B cell (primary cell): ENCODE results near the gene PRSS33. TPM values are rescaled to one million over a fixed set of nuclear protein-coding genes. Genes with fewer than 3 reads are reported as not detected.

Experiments
- ATAC-seq: fragments of 200-7000 bp; cut with Tn5 transposase; one replicate; pipeline ENCODE4 v1.10.0; 2021; ENCODE audit warnings: low read depth, mild to moderate bottlenecking, moderate number of reproducible peaks, moderate library complexity
- CTCF ChIA-PET: fragments of 350-600 bp; sonication (Branson Sonifier 250); formaldehyde crosslinking; loops from one replicate; lab custom pipeline; 2021; ENCODE audit warnings: antibody characterized with exemption, inconsistent platforms; lab: Charles Lee
- POLR2A ChIA-PET: fragments of 350-600 bp; sonication (Branson Sonifier 250); formaldehyde crosslinking; loops from one replicate; lab custom pipeline; 2021; ENCODE audit warnings: antibody characterized with exemption; lab: Charles Lee
- DNase-seq: peaks from one replicate; pipeline ENCODE4 v3.0.0; 2013
- H2AFZ ChIP-seq: 2 replicates; pipeline ENCODE4 v1.6.1; 2012; ENCODE audit warnings: mild to moderate bottlenecking, low read depth, low read length; ENCODE audit not compliant: insufficient read depth, poor library complexity, severe bottlenecking
- H3K27ac ChIP-seq, 2 donors: 1 replicate in 1 of 2; 2 replicates in 1 of 2; pipeline ENCODE4 v1.5.1; 2012 to 2013; ENCODE audit warnings: low read length in 2 of 2, mild to moderate bottlenecking in 2 of 2, moderate library complexity in 1 of 2
- H3K27me3 ChIP-seq, 4 experiments: fragments of 200-600 bp in 1 of 4; sonication (generic) in 1 of 4; replicated peaks in 1 of 4; 1 replicate in 2 of 4; 2 replicates in 2 of 4; pipeline versions ENCODE4 v1.6.1 to v1.7.0; 2013 to 2016; ENCODE audit warnings: low read length in 3 of 4, mild to moderate bottlenecking in 2 of 4, mixed read lengths in 1 of 4, moderate library complexity in 1 of 4; ENCODE audit not compliant: insufficient read depth in 4 of 4, control insufficient read depth in 3 of 4; ENCODE audit errors: control extremely low read depth in 1 of 4
- H3K36me3 ChIP-seq, 2 experiments: replicated peaks in 1 of 2; 1 replicate in 1 of 2; 2 replicates in 1 of 2; pipeline versions ENCODE4 v1.6.1 to v1.7.1; 2013; ENCODE audit warnings: low read length in 1 of 2; ENCODE audit not compliant: insufficient read depth in 2 of 2, control insufficient read depth in 1 of 2; ENCODE audit errors: control extremely low read depth in 1 of 2, extremely low read depth in 1 of 2
- H3K4me1 ChIP-seq, 2 donors: fragments of 200-600 bp in 1 of 2; sonication (generic) in 1 of 2; 1 replicate in 1 of 2; 2 replicates in 1 of 2; pipeline versions ENCODE4 v1.5.1 to v1.6.1; 2013 to 2017; ENCODE audit warnings: low read length in 2 of 2; ENCODE audit not compliant: control insufficient read depth in 2 of 2, insufficient read depth in 2 of 2
- H3K4me2 ChIP-seq: replicated peaks from 2 replicates; pipeline ENCODE3; 2012; ENCODE audit warnings: mild to moderate bottlenecking, low read depth, low read length; ENCODE audit not compliant: poor library complexity, severe bottlenecking
- H3K4me3 ChIP-seq, 5 experiments: fragments of 200-600 bp in 1 of 5; sonication (generic) in 1 of 5; 1 replicate in 3 of 5; 2 replicates in 2 of 5; pipeline versions ENCODE4 v1.5.1 to v1.7.0; 2011 to 2016; ENCODE audit warnings: low read length in 4 of 5, mild to moderate bottlenecking in 4 of 5, low read depth in 2 of 5, control low read depth in 1 of 5, moderate library complexity in 1 of 5; ENCODE audit not compliant: insufficient read depth in 1 of 5; ENCODE audit errors: control extremely low read depth in 1 of 5, extremely low read depth in 1 of 5
- H3K79me2 ChIP-seq: fragments of 200-600 bp; sonication (generic); one replicate; pipeline ENCODE4 v1.6.0; 2016; ENCODE audit warnings: low read length; ENCODE audit not compliant: control insufficient read depth, insufficient read depth
- H3K9ac ChIP-seq: fragments of 200-600 bp; sonication (generic); 2 replicates; pipeline ENCODE4 v1.6.1; 2017; ENCODE audit warnings: mild to moderate bottlenecking, low read length, moderate library complexity
- H3K9me3 ChIP-seq, 3 donors: one replicate each; pipeline versions ENCODE4 v1.6.1 to v1.7.1; 2013; ENCODE audit warnings: low read length in 2 of 3; ENCODE audit not compliant: control insufficient read depth in 2 of 3, insufficient read depth in 1 of 3; ENCODE audit errors: control extremely low read depth in 1 of 3
- H4K20me1 ChIP-seq: 2 replicates; pipeline ENCODE4 v1.6.0; 2012; ENCODE audit warnings: mild to moderate bottlenecking, low read length; ENCODE audit not compliant: insufficient read depth, control insufficient read depth, poor library complexity, severe bottlenecking
- H3K27ac Mint-ChIP-seq: one replicate; pipeline ENCODE4 v1.8.0; 2021; ENCODE audit warnings: mixed read lengths
- H3K27me3 Mint-ChIP-seq: one replicate; pipeline ENCODE4 v1.8.0; 2021; ENCODE audit warnings: mixed read lengths
- H3K4me1 Mint-ChIP-seq: one replicate; pipeline ENCODE4 v1.8.0; 2021; ENCODE audit warnings: mixed read lengths
- H3K4me3 Mint-ChIP-seq: one replicate; pipeline ENCODE4 v1.8.0; 2021; ENCODE audit warnings: mixed read lengths
- H3K9me3 Mint-ChIP-seq: one replicate; pipeline ENCODE4 v1.8.0; 2022; ENCODE audit warnings: mixed read lengths; ENCODE audit not compliant: insufficient read depth
- EZH2 ChIP-seq: IDR thresholded peaks from 2 replicates; pipeline ENCODE4 v1.6.1; 2012; ENCODE audit warnings: borderline replicate concordance, low read depth, mild to moderate bottlenecking, moderate library complexity, low read length; ENCODE audit not compliant: insufficient read depth, poor library complexity, severe bottlenecking
- WGBS: methylation state at CpG from one replicate; pipeline ENCODE4 v1.1.5; 2013; ENCODE audit warnings: missing lambda C conversion rate; ENCODE audit not compliant: insufficient coverage; 5-methylcytosine and 5-hydroxymethylcytosine counted together
- intact Hi-C: fragments of 100-400 bp; cut with micrococcal nuclease; formaldehyde crosslinking; loops from one replicate; pipeline ENCODE4 v1.10.0; 2022
- polyA plus RNA-seq: library from polyadenylated mRNA; depleted of rRNA; stranded (reverse); fragments of >200 nt; gene quantifications from 2 replicates; pipeline ENCODE4 v1.2.3, GENCODE V29; 2012
- total RNA-seq, 2 donors: library from RNA; stranded (reverse); fragments of 120-200 nt in 1 of 2; gene quantifications; 1 replicate in 1 of 2; 2 replicates in 1 of 2; pipeline versions ENCODE4 v1.2.3 to v1.2.4, GENCODE V29; 2013 to 2022
- TF ChIP-seq, protein P1 (sequence below): fragments of 200-600 bp; IDR thresholded peaks from one replicate; pipeline ENCODE4 v1.8.0; 2022; ENCODE audit warnings: antibody characterized with exemption, mild to moderate bottlenecking

PRSS33 gene
- total and polyA plus RNA-seq, 2 donors (not counting 1 experiment from before 2014, with no cell fraction given), result not detected

DNA sequence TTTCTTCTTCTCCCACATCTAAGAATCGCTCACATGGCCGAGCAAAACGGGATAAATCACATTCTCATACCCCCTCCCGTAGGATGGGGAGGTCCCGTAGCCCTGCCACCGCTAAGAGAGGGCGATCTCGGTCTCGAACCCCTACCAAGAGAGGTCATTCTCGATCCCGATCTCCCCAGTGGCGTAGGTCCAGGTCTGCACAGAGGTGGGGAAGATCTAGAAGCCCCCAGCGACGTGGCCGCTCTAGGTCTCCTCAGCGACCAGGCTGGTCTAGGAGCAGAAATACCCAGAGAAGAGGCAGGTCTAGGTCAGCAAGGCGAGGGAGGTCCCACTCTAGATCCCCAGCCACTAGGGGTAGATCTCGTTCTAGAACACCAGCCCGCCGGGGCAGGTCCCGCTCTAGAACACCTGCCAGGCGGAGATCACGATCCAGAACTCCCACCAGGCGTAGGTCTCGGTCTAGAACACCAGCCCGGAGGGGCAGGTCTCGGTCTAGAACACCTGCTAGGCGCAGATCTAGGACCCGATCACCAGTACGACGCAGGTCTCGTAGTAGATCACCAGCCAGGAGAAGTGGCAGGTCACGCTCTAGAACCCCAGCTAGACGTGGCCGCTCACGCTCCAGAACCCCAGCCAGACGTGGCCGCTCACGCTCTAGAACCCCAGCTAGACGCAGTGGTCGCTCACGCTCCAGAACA, 25.3 kb downstream of the PRSS33 start:
- POLR2A ChIA-PET, result no interaction called here
- intact Hi-C loops, result no loop called here
- TF ChIP-seq, protein P1, sequence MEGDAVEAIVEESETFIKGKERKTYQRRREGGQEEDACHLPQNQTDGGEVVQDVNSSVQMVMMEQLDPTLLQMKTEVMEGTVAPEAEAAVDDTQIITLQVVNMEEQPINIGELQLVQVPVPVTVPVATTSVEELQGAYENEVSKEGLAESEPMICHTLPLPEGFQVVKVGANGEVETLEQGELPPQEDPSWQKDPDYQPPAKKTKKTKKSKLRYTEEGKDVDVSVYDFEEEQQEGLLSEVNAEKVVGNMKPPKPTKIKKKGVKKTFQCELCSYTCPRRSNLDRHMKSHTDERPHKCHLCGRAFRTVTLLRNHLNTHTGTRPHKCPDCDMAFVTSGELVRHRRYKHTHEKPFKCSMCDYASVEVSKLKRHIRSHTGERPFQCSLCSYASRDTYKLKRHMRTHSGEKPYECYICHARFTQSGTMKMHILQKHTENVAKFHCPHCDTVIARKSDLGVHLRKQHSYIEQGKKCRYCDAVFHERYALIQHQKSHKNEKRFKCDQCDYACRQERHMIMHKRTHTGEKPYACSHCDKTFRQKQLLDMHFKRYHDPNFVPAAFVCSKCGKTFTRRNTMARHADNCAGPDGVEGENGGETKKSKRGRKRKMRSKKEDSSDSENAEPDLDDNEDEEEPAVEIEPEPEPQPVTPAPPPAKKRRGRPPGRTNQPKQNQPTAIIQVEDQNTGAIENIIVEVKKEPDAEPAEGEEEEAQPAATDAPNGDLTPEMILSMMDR, result no peak
- TF ChIP-seq EZH2, result no peak
- no peak overlapping the region for H2AFZ ChIP-seq
- WGBS, result over 99% methylated on average over 42 of the region's 42 CpGs
- H3K9me3 ChIP-seq, result peaks cover 0 to 6% (median 0%) of the 10 kb centered on the region in 3 donors
- peaks cover 7% of the 10 kb centered on the region for H3K4me1 Mint-ChIP-seq
- no peak overlapping the region for H3K4me3 ChIP-seq
- H3K9me3 Mint-ChIP-seq, result no peaks in the 10 kb centered on the region
- H3K4me1 ChIP-seq, result no peaks in the 10 kb centered on the region
- no peaks in the 10 kb centered on the region for H3K27me3 ChIP-seq
- H3K27me3 Mint-ChIP-seq, result no peaks in the 10 kb centered on the region
- H3K9ac ChIP-seq, result no peak overlapping the region
- no peak overlapping the region for H3K4me2 ChIP-seq
- peaks cover 7 to 99% of the 10 kb centered on the region in 2 experiments for H3K36me3 ChIP-seq
- no peak for ATAC-seq
- CTCF ChIA-PET, result interaction anchor here (1.6 kb wide), 1 partner anchor 106 kb away, joined by 3 read pairs; no protein-coding TSS in a partner anchor
- H3K4me3 Mint-ChIP-seq, result no peak overlapping the region
- no peak overlapping the region for H3K27ac Mint-ChIP-seq
- H3K27ac ChIP-seq, result no peak overlapping the region
- DNase-seq, result no peak
- H3K79me2 ChIP-seq, result peaks cover 45% of the 10 kb centered on the region
- peaks cover 88% of the 10 kb centered on the region for H4K20me1 ChIP-seq

DNA sequence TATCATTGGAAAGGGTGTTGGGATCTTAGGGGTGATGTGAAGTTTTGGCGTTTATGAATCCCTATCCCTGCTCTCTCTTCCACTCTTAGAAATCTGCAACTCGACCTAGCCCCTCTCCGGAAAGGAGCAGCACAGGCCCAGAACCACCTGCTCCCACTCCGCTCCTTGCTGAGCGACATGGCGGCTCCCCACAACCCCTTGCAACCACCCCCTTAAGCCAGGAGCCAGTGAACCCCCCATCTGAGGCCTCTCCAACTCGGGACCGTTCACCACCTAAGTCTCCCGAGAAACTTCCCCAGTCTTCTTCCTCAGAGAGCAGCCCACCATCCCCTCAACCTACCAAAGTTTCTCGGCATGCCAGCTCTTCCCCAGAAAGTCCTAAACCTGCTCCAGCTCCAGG, 25.9 kb downstream of the PRSS33 start:
- Mint-ChIP-seq H3K4me1 (peaks cover 13% of the 10 kb centered on the region), H3K27ac (no peak overlapping the region), H3K27me3 (no peaks in the 10 kb centered on the region), H3K4me3 (no peak overlapping the region), H3K9me3 (no peaks in the 10 kb centered on the region)
- 100% methylated on average over 9 of the region's 10 CpGs for WGBS
- intact Hi-C loops, result no loop called here
- Histone ChIP-seq H3K27ac (no peak overlapping the region), H2AFZ (no peak overlapping the region), H3K9me3 (peaks cover 0 to 6% (median 0%) of the 10 kb centered on the region in 3 donors), H3K27me3 (no peaks in the 10 kb centered on the region), H4K20me1 (peaks cover 88% of the 10 kb centered on the region), H3K4me3 (no peak overlapping the region), H3K36me3 (peaks cover 7 to 95% of the 10 kb centered on the region in 2 experiments), H3K4me2 (no peak overlapping the region), H3K79me2 (peaks cover 45% of the 10 kb centered on the region), H3K4me1 (peaks cover 0 to 1% of the 10 kb centered on the region in 2 donors), H3K9ac (no peak overlapping the region)
- TF ChIP-seq EZH2, result no peak
- TF ChIP-seq, protein P1, result no peak
- ChIA-PET CTCF (no interaction called here), POLR2A (no interaction called here)
- ATAC-seq (no peak), DNase-seq (no peak)
